A673 (cell line): Measurements from ENCODE around the gene SMC3. TPM values are rescaled to one million over a fixed set of nuclear protein-coding genes. Genes with fewer than 3 reads are reported as not detected.
"Not testable (repeated sequence)": the region's sequence is repeated elsewhere in the genome, so short reads cannot be mapped to it uniquely, and the experiment has no call there.

Experiments used
- BruUV-seq: library from RNA; stranded (reverse); fragments of 400-500 nt; replicated peaks from 2 replicates; lab custom pipeline; 2021; lab: Mats Ljungman, UMichigan
- CTCF ChIA-PET: fragments of 300-600 bp; sonication (Branson Sonifier 250); formaldehyde crosslinking; loops from one replicate; lab custom pipeline; 2022; ENCODE audit warnings: antibody characterized with exemption; lab: Charles Lee
- POLR2A ChIA-PET: fragments of 300-600 bp; sonication (Branson Sonifier 250); formaldehyde crosslinking; loops from one replicate; lab custom pipeline; 2022; ENCODE audit warnings: antibody characterized with exemption; ENCODE audit not compliant: low non-redundant PET; lab: Charles Lee
- DNase-seq: peaks from one replicate; pipeline ENCODE4 v3.0.0-alpha.2; 2015; ENCODE audit warnings: low spot score
- H3K27ac ChIP-seq: fragments of 200-600 bp; sonication (generic); 2 replicates; pipeline ENCODE4 v1.5.1; 2016; ENCODE audit warnings: mixed run types, low read depth, mild to moderate bottlenecking, mixed read lengths, antibody characterized with exemption, low read length; ENCODE audit not compliant: poor library complexity, severe bottlenecking
- H3K27me3 ChIP-seq: fragments of 200-600 bp; sonication (generic); replicated peaks from 2 replicates; pipeline ENCODE4 v1.6.1; 2017; ENCODE audit warnings: mixed run types, low read depth, mild to moderate bottlenecking, mixed read lengths, antibody characterized with exemption, low read length; ENCODE audit not compliant: insufficient read depth, poor library complexity
- H3K36me3 ChIP-seq: fragments of 200-600 bp; sonication (generic); 2 replicates; pipeline ENCODE4 v1.6.1; 2016; ENCODE audit warnings: mixed run types, mild to moderate bottlenecking, mixed read lengths, antibody characterized with exemption, low read length; ENCODE audit not compliant: insufficient read depth, poor library complexity, severe bottlenecking
- H3K4me1 ChIP-seq: fragments of 200-600 bp; sonication (generic); 2 replicates; pipeline ENCODE4 v1.6.1; 2017; ENCODE audit warnings: mixed run types, mild to moderate bottlenecking, mixed read lengths, antibody characterized with exemption, low read length; ENCODE audit not compliant: insufficient read depth, poor library complexity, severe bottlenecking
- H3K4me3 ChIP-seq: fragments of 200-600 bp; sonication (generic); 2 replicates; pipeline ENCODE4 v1.5.1; 2016; ENCODE audit warnings: low read depth, mixed run types, mild to moderate bottlenecking, mixed read lengths, low read length; ENCODE audit not compliant: poor library complexity, severe bottlenecking
- H3K9me3 ChIP-seq: fragments of 200-600 bp; sonication (generic); 2 replicates; pipeline ENCODE4 v1.6.1; 2016; ENCODE audit warnings: mixed run types, low read depth, mild to moderate bottlenecking, mixed read lengths, antibody characterized with exemption, low read length; ENCODE audit not compliant: poor library complexity, severe bottlenecking
- EZH2 ChIP-seq: fragments of 200-600 bp; sonication (generic); IDR thresholded peaks from 2 replicates; pipeline ENCODE4 v1.6.1; 2017; ENCODE audit warnings: borderline replicate concordance, low read depth, mild to moderate bottlenecking, mixed read lengths, antibody characterized with exemption, low read length; ENCODE audit not compliant: poor library complexity, severe bottlenecking
- intact Hi-C: fragments of 100-400 bp; cut with micrococcal nuclease; formaldehyde crosslinking; loops from one replicate; pipeline ENCODE4 v1.10.0; 2022; ENCODE audit not compliant: unreplicated experiment
- total RNA-seq: library from RNA; stranded (reverse); gene quantifications from 2 replicates; pipeline ENCODE4 v1.2.3, GENCODE V29; 2021
- TF ChIP-seq, protein P1 (sequence below): fragments of 300-800, 200-600 bp; sonication (generic); conservative IDR thresholded peaks from 2 replicates; pipeline ENCODE4 v1.5.1; 2017; ENCODE audit warnings: low read depth, mild to moderate bottlenecking, antibody characterized with exemption, low read length, moderate library complexity, mixed read lengths

Gene SMC3
- total RNA-seq, 1 experiment from 2014 or later = 107 TPM

GRCh38 chr10:110620398-110620719, 52.9 kb downstream of the SMC3 start:
- TF ChIP-seq, protein P1, sequence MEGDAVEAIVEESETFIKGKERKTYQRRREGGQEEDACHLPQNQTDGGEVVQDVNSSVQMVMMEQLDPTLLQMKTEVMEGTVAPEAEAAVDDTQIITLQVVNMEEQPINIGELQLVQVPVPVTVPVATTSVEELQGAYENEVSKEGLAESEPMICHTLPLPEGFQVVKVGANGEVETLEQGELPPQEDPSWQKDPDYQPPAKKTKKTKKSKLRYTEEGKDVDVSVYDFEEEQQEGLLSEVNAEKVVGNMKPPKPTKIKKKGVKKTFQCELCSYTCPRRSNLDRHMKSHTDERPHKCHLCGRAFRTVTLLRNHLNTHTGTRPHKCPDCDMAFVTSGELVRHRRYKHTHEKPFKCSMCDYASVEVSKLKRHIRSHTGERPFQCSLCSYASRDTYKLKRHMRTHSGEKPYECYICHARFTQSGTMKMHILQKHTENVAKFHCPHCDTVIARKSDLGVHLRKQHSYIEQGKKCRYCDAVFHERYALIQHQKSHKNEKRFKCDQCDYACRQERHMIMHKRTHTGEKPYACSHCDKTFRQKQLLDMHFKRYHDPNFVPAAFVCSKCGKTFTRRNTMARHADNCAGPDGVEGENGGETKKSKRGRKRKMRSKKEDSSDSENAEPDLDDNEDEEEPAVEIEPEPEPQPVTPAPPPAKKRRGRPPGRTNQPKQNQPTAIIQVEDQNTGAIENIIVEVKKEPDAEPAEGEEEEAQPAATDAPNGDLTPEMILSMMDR = no peak
- no peak for TF ChIP-seq EZH2
- ChIA-PET CTCF (no interaction called here), POLR2A (no interaction called here)
- Histone ChIP-seq H3K9me3 (no peaks in the 10 kb centered on the region), H3K27ac (no peak overlapping the region), H3K27me3 (no peaks in the 10 kb centered on the region), H3K4me1 (peaks cover 13% of the 10 kb centered on the region), H3K36me3 (no peaks in the 10 kb centered on the region), H3K4me3 (no peak overlapping the region)
- no TSS peak for BruUV-seq
- no peak for DNase-seq
- intact Hi-C loops = no loop called here

GRCh38 chr10:110623316-110623715, 55.8 kb downstream of the SMC3 start:
- POLR2A ChIA-PET, CTCF ChIA-PET, H3K9me3 ChIP-seq, intact Hi-C loops, H3K27me3 ChIP-seq, H3K36me3 ChIP-seq, H3K4me3 ChIP-seq, H3K27ac ChIP-seq, BruUV-seq, DNase-seq: not testable (repeated sequence)
- H3K4me1 ChIP-seq = peaks cover 13% of the 10 kb centered on the region

DNA sequence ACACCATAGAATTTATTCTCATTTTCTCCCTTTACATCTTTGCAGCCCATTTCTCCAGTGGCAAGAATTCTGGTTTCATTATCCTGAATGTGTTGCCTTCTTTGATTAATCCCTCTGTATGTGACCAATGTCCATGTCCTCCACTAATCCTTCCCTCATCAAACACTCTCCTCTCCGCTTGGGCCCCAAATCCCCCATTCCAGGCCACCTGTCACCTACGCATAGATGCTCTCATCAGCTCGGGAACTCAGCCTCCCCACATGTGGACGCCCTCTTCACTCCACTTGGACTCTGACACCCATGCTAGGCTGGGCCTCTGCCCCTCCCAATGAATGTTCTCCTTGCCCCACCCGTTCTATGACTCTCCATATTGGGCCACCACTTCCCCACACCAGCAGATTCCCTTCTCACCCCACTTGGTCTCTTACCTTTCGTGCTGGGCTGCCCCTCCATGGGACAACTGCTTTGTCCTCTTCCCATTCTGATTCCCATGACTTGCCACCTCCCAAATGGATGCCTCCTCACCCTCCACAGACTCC, 57.9 kb downstream of the SMC3 start:
- H3K27me3 ChIP-seq = no peaks in the 10 kb centered on the region
- peaks cover 12% of the 10 kb centered on the region for H3K4me1 ChIP-seq
- no peak overlapping the region for H3K27ac ChIP-seq
- DNase-seq = no peak
- ChIA-PET CTCF (no interaction called here), POLR2A (no interaction called here)
- no peak overlapping the region for H3K4me3 ChIP-seq
- H3K36me3 ChIP-seq = no peaks in the 10 kb centered on the region
- no peak for TF ChIP-seq EZH2
- TF ChIP-seq, protein P1 = no peak
- no TSS peak for BruUV-seq
- intact Hi-C loops = no loop called here
- no peaks in the 10 kb centered on the region for H3K9me3 ChIP-seq

DNA sequence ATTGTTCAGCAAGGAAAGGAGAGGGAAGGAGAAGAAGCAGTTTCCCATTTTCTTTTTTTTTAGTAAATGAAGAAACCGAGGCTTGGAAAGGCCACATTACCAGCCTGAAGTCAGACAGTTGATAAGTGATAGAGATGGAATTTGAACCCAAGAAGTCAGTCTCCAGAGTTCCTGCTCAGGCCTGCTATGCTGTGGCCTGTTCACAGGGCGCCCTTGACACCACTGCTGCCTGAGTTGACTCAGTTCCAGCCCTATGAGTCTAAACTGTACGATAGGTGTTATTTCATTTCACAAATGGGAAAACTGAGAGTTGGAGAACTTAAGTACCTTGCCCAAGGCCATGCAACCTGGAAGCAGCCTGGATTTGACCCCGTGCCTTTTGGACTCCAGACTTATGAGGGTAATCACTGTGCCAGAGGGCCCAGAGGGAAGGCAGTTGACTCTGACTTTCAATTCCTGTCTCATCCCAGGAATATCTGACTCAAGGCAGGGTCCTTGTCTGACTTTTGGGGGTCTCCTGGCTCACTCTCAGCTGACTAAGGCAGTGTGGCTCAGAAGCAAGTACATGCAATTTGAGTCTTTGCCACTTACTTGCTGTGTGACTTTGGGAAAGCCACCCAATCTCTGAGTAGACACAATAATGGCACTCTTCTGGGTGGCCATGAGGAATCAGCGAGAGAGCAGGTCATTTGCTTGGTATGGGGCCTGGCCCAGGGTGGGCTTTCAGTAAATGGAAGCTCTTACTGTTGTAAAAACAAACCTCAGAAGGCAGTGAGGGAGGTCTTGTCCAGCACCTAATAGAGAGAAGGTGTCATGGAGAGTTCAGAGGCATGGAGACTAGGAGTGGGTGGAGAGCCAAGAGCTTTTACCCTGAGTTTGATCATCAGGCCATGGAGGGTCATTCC, 58.7 kb downstream of the SMC3 start:
- intact Hi-C loops = no loop called here
- no TSS peak for BruUV-seq
- Histone ChIP-seq H3K4me3 (no peak overlapping the region), H3K9me3 (no peaks in the 10 kb centered on the region), H3K36me3 (no peaks in the 10 kb centered on the region), H3K4me1 (peaks cover 9% of the 10 kb centered on the region), H3K27ac (no peak overlapping the region), H3K27me3 (no peaks in the 10 kb centered on the region)
- CTCF ChIA-PET = no interaction called here
- POLR2A ChIA-PET = no interaction called here
- DNase-seq = no peak
- TF ChIP-seq, protein P1 = no peak
- TF ChIP-seq EZH2 = no peak
